Nephron (organoid): ENCODE data around the gene WDR45.

Experiments used
- H3K27ac Mint-ChIP-seq, 3 experiments: 2 replicates each; pipeline ENCODE4 v1.8.0; 2020; ENCODE audit warnings: mixed read lengths in 3 of 3, mild to moderate bottlenecking in 2 of 3, moderate library complexity in 1 of 3
- H3K27me3 Mint-ChIP-seq: 2 replicates; pipeline ENCODE4 v1.8.0; 2021; ENCODE audit warnings: low read depth, mild to moderate bottlenecking, moderate library complexity, mixed read lengths
- H3K36me3 Mint-ChIP-seq: 2 replicates; pipeline ENCODE4 v1.8.0; 2020; ENCODE audit warnings: low read depth, mixed read lengths
- H3K4me1 Mint-ChIP-seq: 2 replicates; pipeline ENCODE4 v1.8.0; 2020; ENCODE audit warnings: mixed read lengths
- H3K4me3 Mint-ChIP-seq, 3 experiments: 2 replicates each; pipeline ENCODE4 v1.8.0; 2020; ENCODE audit warnings: mild to moderate bottlenecking in 3 of 3, mixed read lengths in 3 of 3, moderate library complexity in 2 of 3
- H3K9me3 Mint-ChIP-seq: 2 replicates; pipeline ENCODE4 v1.8.0; 2020; ENCODE audit warnings: mixed read lengths
- CTCF ChIP-seq, 3 experiments: fragments of 200-600 bp; sonication (generic); IDR thresholded peaks; one replicate each; pipeline ENCODE4 v1.5.0; 2021; ENCODE audit warnings: antibody characterized with exemption in 3 of 3; ENCODE audit not compliant: unreplicated experiment in 3 of 3

The WDR45 gene

DNA sequence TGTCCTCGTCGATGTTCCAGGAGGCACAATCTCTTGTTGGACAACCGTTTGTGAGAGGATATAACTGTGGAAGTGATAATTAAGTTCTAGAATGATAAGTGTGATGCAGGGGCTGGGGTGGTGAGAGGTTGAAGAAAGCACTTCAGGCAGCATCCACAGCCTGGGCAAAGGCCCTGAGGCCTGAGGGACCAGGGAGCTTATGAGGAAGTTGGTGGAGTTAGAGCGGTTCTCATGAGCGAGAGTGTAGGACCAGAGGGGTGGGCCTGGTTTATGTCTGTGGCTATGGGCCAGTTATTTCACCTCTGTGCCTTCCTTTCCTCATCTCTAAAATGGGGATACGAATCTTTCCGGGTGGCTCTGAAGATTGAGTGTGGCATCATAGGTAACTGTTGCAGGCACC is 18.2 kb downstream of the WDR45 start:
- no peak overlapping the region for H3K27ac Mint-ChIP-seq
- no peak overlapping the region for H3K4me3 Mint-ChIP-seq
- TF ChIP-seq CTCF (IDR thresholded peaks at IDR 0.05; ENCODE audit: unreplicated experiment in 3 of 3) = no peak
- H3K27me3 Mint-ChIP-seq = no peaks in the 10 kb centered on the region
- peaks cover 3% of the 10 kb centered on the region for H3K9me3 Mint-ChIP-seq
- H3K4me1 Mint-ChIP-seq = no peaks in the 10 kb centered on the region
- H3K36me3 Mint-ChIP-seq = peaks cover 4% of the 10 kb centered on the region

GRCh38 chrX:49060914-49061313 is 18.8 kb downstream of the WDR45 start:
- Mint-ChIP-seq H3K4me3 (no peak overlapping the region), H3K27ac (no peak overlapping the region)

DNA sequence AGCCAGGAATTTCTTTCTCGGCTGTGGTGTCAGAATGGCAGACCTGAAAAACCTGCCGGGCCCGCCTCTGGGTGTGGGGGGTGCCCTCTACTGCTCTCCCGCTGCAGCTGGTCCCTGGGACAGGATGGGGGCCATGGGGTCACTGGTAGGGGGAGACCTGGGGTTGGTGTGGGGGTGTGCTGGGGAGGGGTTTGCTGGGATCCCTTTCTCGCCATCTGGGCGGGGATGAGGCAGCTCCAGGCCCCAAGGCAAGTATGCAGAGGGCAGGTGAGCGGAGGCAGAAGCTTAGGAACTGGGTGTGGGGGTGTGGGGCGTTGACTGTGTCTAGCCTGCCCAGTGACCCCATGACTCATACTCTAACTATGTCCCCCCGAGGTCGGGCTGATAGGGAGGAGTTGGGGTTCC is 20.0 kb downstream of the WDR45 start:
- no peak for TF ChIP-seq CTCF (IDR thresholded peaks at IDR 0.05; ENCODE audit: unreplicated experiment in 3 of 3)

More at GRCh38 chrX:49060914-49061313, 18.8 kb downstream of the WDR45 start:
- peaks cover 2% of the 10 kb centered on the region for H3K9me3 Mint-ChIP-seq
- no peaks in the 10 kb centered on the region for H3K4me1 Mint-ChIP-seq
- H3K27me3 Mint-ChIP-seq = no peaks in the 10 kb centered on the region
- no peak for TF ChIP-seq CTCF (IDR thresholded peaks at IDR 0.05; ENCODE audit: unreplicated experiment in 3 of 3)
- peaks cover 5% of the 10 kb centered on the region for H3K36me3 Mint-ChIP-seq

DNA sequence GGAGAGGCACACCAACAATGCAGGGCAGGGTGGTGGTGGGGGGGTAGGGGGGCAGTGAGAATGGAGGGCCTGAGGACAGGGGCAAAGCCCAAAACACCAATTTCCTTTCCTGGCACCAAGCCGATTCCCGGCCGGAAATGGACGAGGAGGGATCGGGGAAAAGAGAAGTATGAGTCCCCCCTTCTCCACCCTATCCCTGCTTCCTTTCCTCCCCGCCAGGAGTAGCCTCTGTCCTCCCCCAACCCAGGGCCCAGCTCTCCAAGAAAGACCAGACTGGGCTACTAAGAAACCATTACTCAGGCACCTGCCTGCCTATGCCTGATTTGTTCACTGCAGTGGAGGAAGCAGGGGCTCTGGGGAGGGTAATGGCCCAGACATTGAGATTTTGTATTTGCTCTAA is 20.5 kb downstream of the WDR45 start:
- Mint-ChIP-seq H3K4me3 (peak overlapping the region; percentile 52 to 79 (median 72)), H3K4me1 (no peaks in the 10 kb centered on the region), H3K27me3 (no peaks in the 10 kb centered on the region), H3K36me3 (peaks cover 14% of the 10 kb centered on the region), H3K9me3 (peaks cover 11% of the 10 kb centered on the region), H3K27ac (peak overlapping the region in 2 of 3 experiments; percentile 63 to 84)
- no peak for TF ChIP-seq CTCF (IDR thresholded peaks at IDR 0.05; ENCODE audit: unreplicated experiment in 3 of 3)

More for the DNA sequence above, 20.0 kb downstream of the WDR45 start:
- Mint-ChIP-seq H3K36me3 (peaks cover 13% of the 10 kb centered on the region), H3K27me3 (no peaks in the 10 kb centered on the region), H3K4me3 (peak overlapping the region in 2 of 3 experiments; percentile 62 to 72), H3K4me1 (no peaks in the 10 kb centered on the region), H3K9me3 (peaks cover 8% of the 10 kb centered on the region), H3K27ac (peak overlapping the region in 2 of 3 experiments; percentile 63 to 84)

DNA sequence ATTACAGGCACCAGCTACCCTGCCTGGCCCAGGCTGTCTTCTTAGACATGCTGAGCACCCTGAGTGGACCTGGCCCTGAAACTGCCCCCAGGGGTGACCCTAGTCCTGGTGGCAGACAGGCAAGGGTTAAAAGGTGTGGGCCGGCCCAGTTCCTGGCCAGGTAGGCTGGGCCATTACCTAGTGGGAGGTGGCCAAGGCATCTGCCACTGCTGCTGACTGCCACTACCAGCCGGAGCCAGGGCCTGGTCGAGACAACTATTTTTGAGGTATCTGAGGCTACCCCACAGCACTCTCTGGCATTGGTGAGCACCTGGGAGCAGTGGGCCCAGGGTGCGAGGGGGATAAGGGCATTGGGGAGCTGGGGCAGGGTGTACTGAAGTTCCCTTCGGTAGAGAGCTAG is 20.9 kb downstream of the WDR45 start, which contains the start of gene CCDC120:
TSS of gene CCDC120 (plus strand) at position 206 of the 400 bp plus-strand sequence. CDS start 3,043 bp downstream, outside the sequence.
- Mint-ChIP-seq H3K4me1 (no peaks in the 10 kb centered on the region), H3K27me3 (no peaks in the 10 kb centered on the region), H3K27ac (peak within 1 kb of the TSS in 2 of 3 experiments; percentile 63 to 84), H3K9me3 (peaks cover 13% of the 10 kb centered on the region), H3K36me3 (peaks cover 17% of the 10 kb centered on the region), H3K4me3 (peak within 1 kb of the TSS; percentile 69 to 79 (median 72))
- no peak for TF ChIP-seq CTCF (IDR thresholded peaks at IDR 0.05; ENCODE audit: unreplicated experiment in 3 of 3)

- Mint-ChIP-seq H3K27me3 (no peaks in the 10 kb centered on the region), H3K4me1 (no peaks in the 10 kb centered on the region), H3K4me3 (peak overlapping the region; percentile 90 to 91 (median 90)), H3K36me3 (peaks cover 13% of the 10 kb centered on the region), H3K27ac (peak overlapping the region; percentile 34 to 87 (median 79)), H3K9me3 (peaks cover 28% of the 10 kb centered on the region)
- no peak for TF ChIP-seq CTCF (IDR thresholded peaks at IDR 0.05; ENCODE audit: unreplicated experiment in 3 of 3)
Observed at GRCh38 chrX:49054073-49054762, 25.5 kb downstream of the WDR45 start.
